Vagina (tissue), 2 donors: ENCODE data around the gene CLMP. TPM values are rescaled to one million over a fixed set of nuclear protein-coding genes. Genes with fewer than 3 reads are reported as not detected.
"Not testable (repeated sequence)": the region's sequence is repeated elsewhere in the genome, so short reads cannot be mapped to it uniquely, and the experiment has no call there.

ENCODE experiments used
- DNase-seq, 2 donors: peaks; one replicate each; pipeline ENCODE4 v3.0.0-alpha.2; 2017; ENCODE audit errors: extremely low spot score in 2 of 2
- H3K27ac ChIP-seq: fragments of 200-600 bp; sonication (generic); one replicate; pipeline ENCODE4 v1.5.1; 2019
- H3K27me3 ChIP-seq: fragments of 200-600 bp; sonication (generic); one replicate; pipeline ENCODE4 v1.5.1; 2019
- H3K36me3 ChIP-seq, 2 donors: fragments of 200-600 bp; sonication (generic); one replicate each; pipeline ENCODE4 v1.5.1; 2017 to 2019
- H3K4me1 ChIP-seq: fragments of 200-600 bp; sonication (generic); one replicate; pipeline ENCODE4 v1.5.1; 2019
- H3K4me3 ChIP-seq, 2 donors: fragments of 200-600 bp; sonication (generic); 1 replicate in 1 of 2; 2 replicates in 1 of 2; pipeline ENCODE4 v1.5.1; 2016 to 2019
- H3K9me3 ChIP-seq: fragments of 200-600 bp; sonication (generic); one replicate; pipeline ENCODE4 v1.5.1; 2019
- POLR2A ChIP-seq, 2 donors: fragments of 450-650 bp; IDR thresholded peaks; one replicate each; pipeline ENCODE4 v1.6.1; 2017; ENCODE audit warnings: antibody characterized with exemption in 2 of 2, mild to moderate bottlenecking in 2 of 2, moderate library complexity in 2 of 2
- POLR2AphosphoS5 ChIP-seq, 2 donors: sonication (generic); formaldehyde crosslinking; IDR thresholded peaks; one replicate each; pipeline ENCODE4 v1.9.0; 2017; ENCODE audit warnings: antibody characterized with exemption in 2 of 2, mild to moderate bottlenecking in 2 of 2, low read depth in 1 of 2; ENCODE audit not compliant: insufficient read depth in 1 of 2
- intact Hi-C: fragments of 100-400 bp; cut with DNase I; formaldehyde crosslinking; loops from one replicate; pipeline ENCODE4 v1.15.1; 2023
- total RNA-seq: library from RNA; depleted of rRNA; stranded (reverse); fragments of >200 nt; gene quantifications from one replicate; pipeline ENCODE4 v1.2.3, GENCODE V29; 2016
- TF ChIP-seq, protein P1 (sequence below), 3 experiments: fragments of 450-650 bp in 2 of 3; fragments of 200-600 bp in 1 of 3; sonication (generic) in 1 of 3; IDR thresholded peaks; one replicate each; pipeline ENCODE4 v1.5.1; 2017 to 2019; ENCODE audit warnings: antibody characterized with exemption in 3 of 3, mild to moderate bottlenecking in 2 of 3, moderate library complexity in 2 of 3

The CLMP gene
- total RNA-seq, 1 donor from 2014 or later = 99.4 TPM

GRCh38 chr11:123152951-123153350 is 42.1 kb downstream of the CLMP start:
- Histone ChIP-seq H3K27me3 (no peaks in the 10 kb centered on the region), H3K4me3 (no peak overlapping the region), H3K9me3 (no peaks in the 10 kb centered on the region), H3K36me3 (no peaks in the 10 kb centered on the region), H3K27ac (no peak overlapping the region), H3K4me1 (no peaks in the 10 kb centered on the region)
- intact Hi-C loops = no loop called here
- no peak for DNase-seq
- TF ChIP-seq POLR2A (IDR thresholded peaks at IDR 0.05) = no peak
- no peak for TF ChIP-seq POLR2AphosphoS5 (IDR thresholded peaks at IDR 0.05; ENCODE audit: insufficient read depth in 1 of 2, low read depth in 1 of 2)
- TF ChIP-seq, protein P1, sequence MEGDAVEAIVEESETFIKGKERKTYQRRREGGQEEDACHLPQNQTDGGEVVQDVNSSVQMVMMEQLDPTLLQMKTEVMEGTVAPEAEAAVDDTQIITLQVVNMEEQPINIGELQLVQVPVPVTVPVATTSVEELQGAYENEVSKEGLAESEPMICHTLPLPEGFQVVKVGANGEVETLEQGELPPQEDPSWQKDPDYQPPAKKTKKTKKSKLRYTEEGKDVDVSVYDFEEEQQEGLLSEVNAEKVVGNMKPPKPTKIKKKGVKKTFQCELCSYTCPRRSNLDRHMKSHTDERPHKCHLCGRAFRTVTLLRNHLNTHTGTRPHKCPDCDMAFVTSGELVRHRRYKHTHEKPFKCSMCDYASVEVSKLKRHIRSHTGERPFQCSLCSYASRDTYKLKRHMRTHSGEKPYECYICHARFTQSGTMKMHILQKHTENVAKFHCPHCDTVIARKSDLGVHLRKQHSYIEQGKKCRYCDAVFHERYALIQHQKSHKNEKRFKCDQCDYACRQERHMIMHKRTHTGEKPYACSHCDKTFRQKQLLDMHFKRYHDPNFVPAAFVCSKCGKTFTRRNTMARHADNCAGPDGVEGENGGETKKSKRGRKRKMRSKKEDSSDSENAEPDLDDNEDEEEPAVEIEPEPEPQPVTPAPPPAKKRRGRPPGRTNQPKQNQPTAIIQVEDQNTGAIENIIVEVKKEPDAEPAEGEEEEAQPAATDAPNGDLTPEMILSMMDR (IDR thresholded peaks at IDR 0.05) = no peak

GRCh38 chr11:123152346-123152745 is 42.7 kb downstream of the CLMP start:
- intact Hi-C loops, H3K9me3 ChIP-seq, H3K27ac ChIP-seq, H3K36me3 ChIP-seq, DNase-seq, H3K27me3 ChIP-seq, H3K4me1 ChIP-seq, H3K4me3 ChIP-seq: not testable (repeated sequence)

GRCh38 chr11:123151796-123152195 is 43.3 kb downstream of the CLMP start:
- Histone ChIP-seq H3K4me3 (no peak overlapping the region), H3K36me3 (no peaks in the 10 kb centered on the region), H3K27me3 (no peaks in the 10 kb centered on the region), H3K4me1 (no peaks in the 10 kb centered on the region), H3K9me3 (no peaks in the 10 kb centered on the region), H3K27ac (no peak overlapping the region)
- no peak for DNase-seq
- intact Hi-C loops = no loop called here
- no peak for TF ChIP-seq POLR2AphosphoS5 (IDR thresholded peaks at IDR 0.05; ENCODE audit: insufficient read depth in 1 of 2, low read depth in 1 of 2)
- TF ChIP-seq POLR2A (IDR thresholded peaks at IDR 0.05) = no peak
- TF ChIP-seq, protein P1 (IDR thresholded peaks at IDR 0.05) = no peak

GRCh38 chr11:123151366-123151765 is 43.7 kb downstream of the CLMP start:
- H3K27ac ChIP-seq = no peak overlapping the region
- intact Hi-C loops = no loop called here
- no peaks in the 10 kb centered on the region for H3K9me3 ChIP-seq
- no peaks in the 10 kb centered on the region for H3K36me3 ChIP-seq
- H3K27me3 ChIP-seq = no peaks in the 10 kb centered on the region
- H3K4me3 ChIP-seq = no peak overlapping the region
- no peak for DNase-seq
- H3K4me1 ChIP-seq = no peaks in the 10 kb centered on the region
- TF ChIP-seq, protein P1 (IDR thresholded peaks at IDR 0.05) = no peak
- no peak for TF ChIP-seq POLR2AphosphoS5 (IDR thresholded peaks at IDR 0.05; ENCODE audit: insufficient read depth in 1 of 2, low read depth in 1 of 2)
- TF ChIP-seq POLR2A (IDR thresholded peaks at IDR 0.05) = no peak

- TF ChIP-seq POLR2A (IDR thresholded peaks at IDR 0.05) = no peak
- TF ChIP-seq, protein P1 (IDR thresholded peaks at IDR 0.05) = no peak
- no peak for TF ChIP-seq POLR2AphosphoS5 (IDR thresholded peaks at IDR 0.05; ENCODE audit: insufficient read depth in 1 of 2, low read depth in 1 of 2)
- H3K36me3 ChIP-seq = no peaks in the 10 kb centered on the region
Observed at GRCh38 chr11:123150882-123151281, 44.2 kb downstream of the CLMP start.

GRCh38 chr11:123148965-123149364 is 46.1 kb downstream of the CLMP start:
- intact Hi-C loops = no loop called here
- no peak for DNase-seq
- Histone ChIP-seq H3K27me3 (no peaks in the 10 kb centered on the region), H3K27ac (no peak overlapping the region), H3K4me3 (no peak overlapping the region), H3K36me3 (no peaks in the 10 kb centered on the region), H3K9me3 (no peaks in the 10 kb centered on the region), H3K4me1 (no peaks in the 10 kb centered on the region)
- TF ChIP-seq POLR2A (IDR thresholded peaks at IDR 0.05) (no peak), POLR2AphosphoS5 (IDR thresholded peaks at IDR 0.05; ENCODE audit: insufficient read depth in 1 of 2, low read depth in 1 of 2) (no peak)
- TF ChIP-seq, protein P1 (IDR thresholded peaks at IDR 0.05) = no peak

More at GRCh38 chr11:123150882-123151281, 44.2 kb downstream of the CLMP start:
- no peak overlapping the region for H3K27ac ChIP-seq
- no peak overlapping the region for H3K4me3 ChIP-seq
- no peaks in the 10 kb centered on the region for H3K27me3 ChIP-seq
- no peaks in the 10 kb centered on the region for H3K4me1 ChIP-seq
- intact Hi-C loops = no loop called here
- no peaks in the 10 kb centered on the region for H3K9me3 ChIP-seq
- no peak for DNase-seq
